ENCODE data around the gene FOLR1.
A peak's percentile ranks its signal among the peaks of the same experiment; 100 is the strongest.
"Not testable (repeated sequence)": the region's sequence is repeated elsewhere in the genome, so short reads cannot be mapped to it uniquely, and the experiment has no call there.

Gene FOLR1

GRCh38 chr11:72191961-72192381, at the start of gene FOLR1:
Gene FOLR1, plus strand, starts transcription at chr11:72192140. Its CDS starts 34 bp downstream, at chr11:72192174.
- DNase-seq (ENCODE audit: low read depth, low spot score), result peak; percentile 50

DNA sequence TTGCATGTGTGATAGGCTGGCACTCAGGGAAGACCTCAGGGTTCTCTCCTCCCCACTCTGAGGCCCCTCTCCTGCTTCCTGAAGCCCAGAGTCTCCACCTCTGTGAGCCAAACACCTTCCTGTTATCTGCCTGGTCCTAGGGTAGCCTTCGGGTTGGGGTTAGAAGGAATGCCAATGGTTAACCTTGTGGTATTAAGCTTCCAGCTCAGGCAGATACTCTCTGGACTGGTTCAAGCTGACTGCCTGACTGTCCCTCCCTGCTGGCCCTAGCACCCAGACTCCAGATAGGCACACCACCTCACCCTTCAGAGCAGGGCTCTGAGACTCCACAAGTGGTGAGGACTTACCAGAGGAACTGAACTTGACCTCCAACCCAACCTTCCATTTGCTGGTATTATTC, 49.4 kb upstream of the FOLR1 start:
- DNase-seq (ENCODE audit: low read depth, low spot score), result not testable (repeated sequence)

GRCh38 chr11:72144807-72145565, 47.0 kb upstream of the FOLR1 start:
- DNase-seq (ENCODE audit: low read depth, low spot score), result peak; percentile 21

DNA sequence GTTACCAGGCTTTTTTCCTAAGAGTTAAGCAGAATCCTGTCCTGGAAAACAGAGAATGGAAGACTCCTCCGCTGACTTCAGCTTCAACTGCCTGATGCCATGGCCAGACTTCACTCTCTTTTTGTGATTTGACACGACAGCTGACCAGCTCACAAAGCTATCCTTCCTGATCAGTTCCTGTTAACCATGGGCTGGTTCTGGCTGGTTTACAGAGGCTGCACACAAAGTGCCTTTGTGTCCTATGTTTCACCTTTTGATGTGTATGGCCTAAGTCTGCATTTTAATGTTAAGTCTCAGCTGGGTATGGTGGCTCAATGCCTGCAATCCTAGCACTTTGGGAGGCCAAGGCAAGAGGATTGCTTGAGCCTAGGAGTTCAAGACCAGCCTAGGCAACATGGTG, 45.3 kb upstream of the FOLR1 start:
- no peak for DNase-seq (ENCODE audit: low read depth, low spot score)

GRCh38 chr11:72150882-72151281, 41.1 kb upstream of the FOLR1 start:
- no peak for DNase-seq (ENCODE audit: low read depth, low spot score)

- DNase-seq (ENCODE audit: low read depth, low spot score), result not testable (repeated sequence)
Observed at GRCh38 chr11:72153874-72154273, 38.1 kb upstream of the FOLR1 start.

GRCh38 chr11:72154816-72155215, 37.1 kb upstream of the FOLR1 start:
- DNase-seq (ENCODE audit: low read depth, low spot score), result no peak

DNA sequence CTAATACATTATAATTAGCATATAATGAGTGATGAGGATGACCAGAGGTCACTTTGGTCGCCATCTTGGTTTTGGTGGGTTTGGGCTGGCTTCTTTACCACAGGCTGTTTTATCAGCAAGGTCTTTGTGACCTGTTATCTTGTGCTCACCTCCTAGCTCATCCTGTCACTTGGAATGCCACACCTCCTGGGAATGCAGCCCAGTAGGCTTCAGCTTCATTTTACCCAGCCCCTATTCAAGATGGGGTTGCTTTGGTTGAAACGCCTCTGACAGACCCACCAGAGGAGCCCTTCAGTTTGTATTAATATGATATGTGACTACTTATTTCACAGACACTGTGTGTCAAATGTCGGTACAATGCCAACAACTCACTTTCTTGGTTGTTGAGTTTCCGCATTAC, 36.2 kb upstream of the FOLR1 start:
- DNase-seq (ENCODE audit: low read depth, low spot score), result no peak

DNA sequence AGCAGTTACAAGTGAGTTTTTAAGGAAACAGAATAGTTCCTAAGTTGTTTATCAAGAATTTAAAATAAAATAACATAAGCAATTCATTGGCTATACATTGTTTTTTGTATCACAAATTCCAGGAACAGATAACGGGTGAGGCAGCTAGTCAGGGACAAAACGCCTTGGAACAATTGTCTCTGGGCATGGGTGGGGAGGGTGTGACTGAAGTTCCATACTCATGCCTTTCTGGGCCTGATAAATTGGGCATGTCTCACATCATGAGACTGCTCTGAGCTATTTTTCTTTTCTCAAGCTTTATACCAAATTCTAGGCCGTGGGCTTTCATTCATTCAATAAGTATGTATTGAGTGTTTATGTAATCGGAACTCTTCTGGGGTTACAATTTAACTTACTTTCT, 34.8 kb upstream of the FOLR1 start:
- DNase-seq (ENCODE audit: low read depth, low spot score), result no peak

DNA sequence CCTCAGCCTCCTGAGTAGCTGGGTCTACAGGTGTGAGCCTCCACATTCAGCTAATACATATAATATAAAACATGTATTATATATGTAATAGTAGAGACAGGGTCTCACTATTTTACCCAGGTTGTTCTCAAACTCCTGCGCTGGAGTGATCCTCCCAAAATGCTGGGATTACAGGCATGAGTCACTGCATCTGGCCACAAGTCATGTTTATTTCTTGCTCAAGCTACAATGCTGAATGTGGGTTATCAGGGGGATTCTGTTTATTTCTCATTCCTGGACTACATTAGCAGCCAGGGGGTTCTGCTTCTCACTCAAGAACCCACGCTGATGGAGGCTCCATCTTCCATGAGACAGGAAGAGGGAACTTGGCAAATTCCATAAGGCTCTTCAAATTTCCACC, 31.6 kb upstream of the FOLR1 start:
- DNase-seq (ENCODE audit: low read depth, low spot score), result no peak

- DNase-seq (ENCODE audit: low read depth, low spot score), result no peak
Observed at GRCh38 chr11:72162891-72163492, 28.9 kb upstream of the FOLR1 start.

DNA sequence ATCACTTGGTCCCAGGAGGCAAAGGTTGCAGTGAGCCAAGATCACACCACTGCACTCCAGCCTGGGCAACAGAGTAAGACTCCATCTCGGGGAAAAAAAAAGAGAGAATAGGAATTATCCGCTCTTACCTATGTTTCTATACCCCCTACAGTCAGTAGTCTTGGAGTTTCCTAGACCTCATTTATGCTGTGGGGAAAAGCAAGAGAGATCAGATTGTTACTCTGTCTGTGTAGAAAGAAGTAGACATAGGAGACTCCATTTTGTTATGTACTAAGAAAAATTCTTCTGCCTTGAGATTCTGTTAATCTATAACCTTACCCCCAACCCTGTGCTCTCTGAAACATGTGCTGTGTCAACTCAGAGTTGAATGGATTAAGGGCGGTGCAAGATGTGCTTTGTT, 27.8 kb upstream of the FOLR1 start:
- DNase-seq (ENCODE audit: low read depth, low spot score), result not testable (repeated sequence)

DNA sequence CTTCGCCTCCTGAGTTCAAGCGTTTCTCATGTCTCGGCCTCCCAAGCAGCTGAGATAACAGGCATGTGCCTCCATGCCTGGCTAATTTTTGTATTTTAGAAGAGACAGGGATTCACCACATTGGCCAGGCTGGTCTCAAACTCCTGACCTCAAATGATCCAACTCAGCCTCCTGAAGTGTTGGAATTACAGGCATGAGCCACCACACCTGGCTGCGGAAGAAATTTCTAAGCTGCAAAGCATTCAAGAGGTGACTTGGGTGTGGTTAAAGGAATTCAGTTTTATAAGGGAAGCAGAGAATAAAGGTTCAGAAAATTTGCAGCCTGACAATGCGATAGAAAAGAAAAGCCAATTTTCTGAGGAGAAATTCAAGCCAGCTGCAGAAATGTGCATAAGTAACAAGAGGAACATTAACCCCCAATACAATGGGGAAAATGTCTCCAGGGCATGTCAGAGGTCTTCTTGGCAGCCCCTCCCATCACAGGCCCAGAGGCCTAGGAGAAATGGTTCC, 22.8 kb upstream of the FOLR1 start:
- DNase-seq (ENCODE audit: low read depth, low spot score), result not testable (repeated sequence)

GRCh38 chr11:72169754-72170153, 22.2 kb upstream of the FOLR1 start:
- DNase-seq (ENCODE audit: low read depth, low spot score), result not testable (repeated sequence)

DNA sequence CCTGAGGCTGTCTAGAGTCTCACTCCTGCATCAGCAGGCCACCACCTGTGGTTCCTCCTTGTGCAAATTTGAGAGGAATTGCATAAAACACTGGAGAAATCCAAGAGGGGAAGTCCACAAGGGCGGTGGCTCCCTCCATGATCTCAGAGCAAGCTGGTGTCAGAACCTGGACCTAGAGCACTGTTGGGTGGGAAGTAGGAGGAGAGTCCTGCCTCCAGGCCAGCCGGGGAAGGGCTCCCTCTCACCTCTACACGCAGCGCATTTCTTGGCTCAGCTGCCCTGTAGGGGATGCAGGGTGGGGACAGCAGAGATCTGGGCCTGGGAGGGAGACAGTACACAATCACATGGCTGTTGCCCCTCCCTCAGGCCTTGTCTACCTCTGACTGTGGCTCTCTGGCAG, 19.9 kb upstream of the FOLR1 start:
- DNase-seq (ENCODE audit: low read depth, low spot score), result not testable (repeated sequence)

GRCh38 chr11:72173291-72173690, 18.6 kb upstream of the FOLR1 start:
- no peak for DNase-seq (ENCODE audit: low read depth, low spot score)

DNA sequence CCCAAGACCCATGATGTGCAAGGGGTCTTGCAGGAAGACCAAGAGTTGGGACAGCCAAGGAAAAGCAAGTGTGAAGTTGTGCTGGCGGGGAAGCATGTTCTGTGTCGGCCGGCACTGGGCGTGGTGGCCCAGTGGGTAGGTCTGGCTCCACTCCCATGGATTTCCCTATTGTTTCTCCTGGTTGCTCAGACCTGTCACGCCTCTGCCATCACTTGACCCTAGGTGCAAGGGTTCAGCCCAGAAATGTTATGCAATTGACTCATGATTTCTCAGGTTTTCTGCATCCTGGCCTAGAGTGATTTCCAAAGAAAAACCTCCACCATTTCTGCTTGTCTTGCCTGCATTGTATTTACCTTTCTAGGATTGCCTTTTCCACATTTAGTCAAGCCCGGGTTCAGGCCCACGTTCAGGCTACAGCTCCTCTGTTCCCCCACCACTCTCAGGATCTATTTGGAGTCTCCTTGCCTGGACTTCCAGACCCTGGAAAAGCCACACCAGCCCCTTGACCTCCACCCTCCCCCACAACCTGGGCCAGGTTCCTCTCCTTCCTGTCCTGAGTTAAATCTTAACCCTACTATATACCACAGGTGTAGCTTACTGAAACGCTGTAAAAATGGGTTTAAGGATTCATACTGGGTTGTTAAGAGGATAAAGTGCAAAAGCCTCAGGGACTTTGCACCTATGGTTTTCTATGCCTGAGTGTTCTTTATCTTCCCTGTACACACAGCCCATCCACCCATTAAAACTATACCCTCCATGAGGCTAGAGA, 17.5 kb upstream of the FOLR1 start:
- DNase-seq (ENCODE audit: low read depth, low spot score), result no peak

DNA sequence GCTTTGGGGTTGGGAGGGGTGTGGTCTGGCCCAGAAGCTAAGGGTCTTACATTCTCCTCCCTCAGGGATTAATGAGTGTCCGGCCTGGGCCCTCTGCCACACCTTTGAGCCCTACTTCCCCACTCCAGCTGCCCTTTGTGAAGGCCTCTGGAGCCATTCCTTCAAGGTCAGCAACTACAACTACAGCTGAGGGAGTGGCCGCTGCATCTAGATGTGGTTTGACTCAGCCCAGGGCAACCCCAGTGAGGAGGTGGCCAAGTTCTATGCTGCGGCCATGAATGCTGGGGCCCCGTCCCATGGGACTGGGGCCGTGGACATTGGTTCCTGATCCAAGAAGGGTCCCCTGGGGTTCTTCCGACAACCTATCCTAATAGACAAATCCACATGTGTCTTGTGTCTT, 14.3 kb upstream of the FOLR1 start:
- DNase-seq (ENCODE audit: low read depth, low spot score), result no peak

GRCh38 chr11:72179049-72179803, 12.7 kb upstream of the FOLR1 start:
- no peak for DNase-seq (ENCODE audit: low read depth, low spot score)

GRCh38 chr11:72179804-72180396, 12.0 kb upstream of the FOLR1 start:
- DNase-seq (ENCODE audit: low read depth, low spot score), result peak; percentile 30

DNA sequence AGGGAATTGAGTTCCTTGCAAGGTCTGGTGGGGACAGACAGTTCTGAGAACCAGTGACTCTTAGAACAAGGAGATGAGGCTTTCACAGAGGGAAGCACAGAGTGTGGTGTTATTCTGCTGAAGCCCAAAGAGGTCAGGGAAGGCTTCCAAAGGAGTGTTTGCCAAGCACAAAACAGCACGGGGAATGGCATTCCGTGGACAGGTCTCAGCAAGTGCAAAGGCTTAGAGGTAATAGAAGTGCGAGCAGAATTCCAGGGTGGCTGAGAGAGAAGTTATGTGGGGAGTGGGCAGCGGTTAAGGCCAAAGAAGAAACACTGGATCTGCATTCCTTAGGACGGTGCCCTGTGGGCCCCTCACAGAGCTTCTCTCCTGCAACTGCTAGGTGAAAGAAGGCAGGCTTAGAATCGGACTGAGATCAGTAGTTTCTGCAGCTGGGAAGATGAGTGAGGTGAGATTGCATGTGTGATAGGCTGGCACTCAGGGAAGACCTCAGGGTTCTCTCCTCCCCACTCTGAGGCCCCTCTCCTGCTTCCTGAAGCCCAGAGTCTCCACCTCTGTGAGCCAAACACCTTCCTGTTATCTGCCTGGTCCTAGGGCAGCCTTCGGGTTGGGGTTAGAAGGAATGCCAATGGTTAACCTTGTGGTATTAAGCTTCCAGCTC, 10.9 kb upstream of the FOLR1 start:
- peak; percentile 17 for DNase-seq (ENCODE audit: low read depth, low spot score)

Data from astrocyte of the hippocampus (primary cell).